Esophagus muscularis mucosa (tissue), 4 donors: Measurements from ENCODE around the gene RAF1. TPM values are rescaled to one million over a fixed set of nuclear protein-coding genes. Genes with fewer than 3 reads are reported as not detected.
"Not testable (repeated sequence)": the region's sequence is repeated elsewhere in the genome, so short reads cannot be mapped to it uniquely, and the experiment has no call there.

Experiments used
- DNase-seq: peaks from one replicate; pipeline ENCODE4 v3.0.0-alpha.2; 2017; ENCODE audit errors: extremely low spot score
- H3K27ac ChIP-seq, 4 donors: fragments of 200-600 bp; sonication (generic); replicated peaks in 1 of 4; 1 replicate in 3 of 4; 2 replicates in 1 of 4; pipeline ENCODE4 v1.5.1; 2016 to 2019; ENCODE audit warnings: mild to moderate bottlenecking in 1 of 4
- H3K27me3 ChIP-seq, 4 donors: fragments of 200-600 bp; sonication (generic); one replicate each; pipeline versions ENCODE4 v1.5.1 to v1.6.0; 2016 to 2019
- H3K36me3 ChIP-seq, 4 donors: fragments of 200-600 bp; sonication (generic); one replicate each; pipeline ENCODE4 v1.5.1; 2016 to 2019
- H3K4me1 ChIP-seq, 4 donors: fragments of 200-600 bp; sonication (generic); one replicate each; pipeline ENCODE4 v1.5.1; 2016 to 2019
- H3K4me3 ChIP-seq, 4 donors: fragments of 200-600 bp; sonication (generic); 1 replicate in 2 of 4; 2 replicates in 2 of 4; pipeline ENCODE4 v1.5.1; 2016 to 2019; ENCODE audit warnings: mild to moderate bottlenecking in 4 of 4, moderate library complexity in 1 of 4
- H3K9me3 ChIP-seq, 4 donors: fragments of 200-600 bp; sonication (generic); 1 replicate in 3 of 4; 2 replicates in 1 of 4; pipeline ENCODE4 v1.5.1; 2016 to 2019
- EP300 ChIP-seq: sonication (generic); formaldehyde crosslinking; IDR thresholded peaks from one replicate; pipeline ENCODE4 v1.6.1; 2017; ENCODE audit warnings: antibody characterized with exemption
- POLR2A ChIP-seq: fragments of 450-650 bp; IDR thresholded peaks from one replicate; pipeline ENCODE4 v1.6.1; 2017; ENCODE audit warnings: antibody characterized with exemption, moderate library complexity, mild to moderate bottlenecking, low read depth
- POLR2AphosphoS5 ChIP-seq, 2 donors: sonication (generic); formaldehyde crosslinking; IDR thresholded peaks; one replicate each; pipeline ENCODE4 v1.6.1; 2017; ENCODE audit warnings: antibody characterized with exemption in 2 of 2
- WGBS: methylation state at CpG from one replicate; pipeline ENCODE4 v1.1.5; 2018; 5-methylcytosine and 5-hydroxymethylcytosine counted together
- intact Hi-C: fragments of 100-400 bp; cut with DNase I; formaldehyde crosslinking; loops from one replicate; pipeline ENCODE4 v1.15.1; 2023
- total RNA-seq, 4 donors: library from RNA; depleted of rRNA; stranded (reverse); fragments of >200 nt; gene quantifications; one replicate each; pipeline versions ENCODE4 v1.1.0 to v1.2.1, GENCODE V29; 2016
- TF ChIP-seq, protein P1 (sequence below), 3 experiments: fragments of 200-600 bp in 2 of 3; fragments of 450-650 bp in 1 of 3; sonication (generic) in 2 of 3; IDR thresholded peaks; one replicate each; pipeline ENCODE4 v1.5.1; 2017 to 2019; ENCODE audit warnings: antibody characterized with exemption in 3 of 3, mild to moderate bottlenecking in 2 of 3, moderate library complexity in 1 of 3

The RAF1 gene
- total RNA-seq, 4 donors from 2014 or later, result 113 to 153 (median 116) TPM

DNA sequence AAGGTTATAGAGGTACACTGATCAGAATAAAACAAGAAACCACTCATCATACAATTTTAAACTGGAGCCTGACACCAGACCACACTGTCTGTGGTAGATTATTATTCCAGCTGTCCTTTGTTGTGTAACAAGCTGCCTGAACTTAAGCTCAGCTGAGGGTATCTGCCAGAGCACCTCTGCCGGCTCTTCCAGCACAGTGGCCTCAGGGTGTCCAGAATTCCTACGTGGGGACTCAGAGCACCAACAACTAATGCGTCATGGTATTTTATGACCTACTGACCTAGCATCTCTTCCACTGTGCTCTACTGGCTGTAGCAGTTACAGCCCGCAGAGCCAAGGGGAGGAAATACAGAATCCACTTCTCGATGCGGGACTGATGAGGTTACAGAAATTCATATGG is 15.6 kb upstream of the RAF1 start:
- H3K36me3 ChIP-seq, result no peaks in the 10 kb centered on the region
- TF ChIP-seq, protein P1, sequence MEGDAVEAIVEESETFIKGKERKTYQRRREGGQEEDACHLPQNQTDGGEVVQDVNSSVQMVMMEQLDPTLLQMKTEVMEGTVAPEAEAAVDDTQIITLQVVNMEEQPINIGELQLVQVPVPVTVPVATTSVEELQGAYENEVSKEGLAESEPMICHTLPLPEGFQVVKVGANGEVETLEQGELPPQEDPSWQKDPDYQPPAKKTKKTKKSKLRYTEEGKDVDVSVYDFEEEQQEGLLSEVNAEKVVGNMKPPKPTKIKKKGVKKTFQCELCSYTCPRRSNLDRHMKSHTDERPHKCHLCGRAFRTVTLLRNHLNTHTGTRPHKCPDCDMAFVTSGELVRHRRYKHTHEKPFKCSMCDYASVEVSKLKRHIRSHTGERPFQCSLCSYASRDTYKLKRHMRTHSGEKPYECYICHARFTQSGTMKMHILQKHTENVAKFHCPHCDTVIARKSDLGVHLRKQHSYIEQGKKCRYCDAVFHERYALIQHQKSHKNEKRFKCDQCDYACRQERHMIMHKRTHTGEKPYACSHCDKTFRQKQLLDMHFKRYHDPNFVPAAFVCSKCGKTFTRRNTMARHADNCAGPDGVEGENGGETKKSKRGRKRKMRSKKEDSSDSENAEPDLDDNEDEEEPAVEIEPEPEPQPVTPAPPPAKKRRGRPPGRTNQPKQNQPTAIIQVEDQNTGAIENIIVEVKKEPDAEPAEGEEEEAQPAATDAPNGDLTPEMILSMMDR (IDR thresholded peaks at IDR 0.05), result no peak
- TF ChIP-seq EP300 (no peak), POLR2A (no peak), POLR2AphosphoS5 (IDR thresholded peaks at IDR 0.05) (no peak)
- DNase-seq, result no peak
- no peak overlapping the region for H3K27ac ChIP-seq
- H3K4me3 ChIP-seq, result no peak overlapping the region
- peaks cover 0 to 5% (median 0%) of the 10 kb centered on the region in 4 donors for H3K4me1 ChIP-seq
- H3K27me3 ChIP-seq, result no peaks in the 10 kb centered on the region
- WGBS, result 71% methylated on average over 6 of the region's 6 CpGs
- no peaks in the 10 kb centered on the region for H3K9me3 ChIP-seq
- intact Hi-C loops, result no loop called here

DNA sequence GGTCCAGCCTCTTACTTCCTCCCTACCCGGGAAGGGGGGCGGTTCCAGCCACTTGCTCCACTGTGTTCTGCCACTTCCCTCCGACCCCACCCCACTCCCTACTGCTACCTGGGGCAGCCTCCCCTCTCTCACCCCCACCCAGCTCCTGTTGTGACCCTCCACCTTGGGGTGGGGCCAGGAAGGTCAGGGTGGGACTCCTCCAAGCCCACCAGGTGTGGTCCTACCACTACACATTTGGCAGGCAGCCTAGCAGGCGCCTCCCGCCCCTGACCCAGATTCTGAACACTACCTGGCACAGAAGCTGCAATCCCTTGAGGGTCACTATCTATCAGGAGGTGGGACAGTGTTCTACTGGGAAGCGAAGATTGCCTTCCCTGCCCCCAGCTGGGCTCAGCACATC is 13.7 kb upstream of the RAF1 start:
- TF ChIP-seq POLR2A, result no peak
- TF ChIP-seq POLR2AphosphoS5 (IDR thresholded peaks at IDR 0.05), result no peak
- TF ChIP-seq EP300, result no peak

DNA sequence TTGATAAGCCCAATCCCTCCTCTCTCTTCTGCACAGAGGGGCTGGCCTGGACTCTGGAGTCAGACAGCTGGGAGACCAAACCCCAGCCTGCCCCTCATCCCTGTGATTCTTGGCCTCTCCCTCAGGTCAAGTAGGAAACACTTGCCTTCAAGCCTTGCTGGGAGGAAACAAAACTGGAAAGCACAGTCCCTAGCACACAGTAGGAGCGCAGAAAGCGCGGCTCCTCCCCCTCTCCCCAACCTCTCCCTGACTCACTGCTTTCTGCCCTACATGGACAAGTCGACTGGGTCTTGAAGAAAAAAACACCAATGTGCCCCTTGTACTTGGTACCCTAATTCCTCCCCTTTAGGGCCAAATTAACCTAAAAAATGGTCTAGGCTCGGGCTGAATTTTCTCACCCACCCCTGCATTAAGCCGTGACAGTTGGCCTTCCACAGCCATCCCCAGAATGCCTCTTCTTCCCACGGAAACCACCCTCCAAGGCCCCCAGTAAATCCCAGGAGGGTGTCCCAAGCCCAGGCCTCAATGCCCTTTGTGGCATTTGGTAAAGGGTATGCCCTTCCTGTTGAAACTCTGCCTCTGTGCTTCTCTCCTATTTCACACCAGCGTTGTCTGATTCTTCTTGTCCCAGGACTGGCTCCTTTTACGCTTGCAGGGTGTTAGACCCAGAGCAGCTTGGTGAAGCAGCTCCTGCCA is 11.3 kb upstream of the RAF1 start:
- intact Hi-C loops, result no loop called here
- no peaks in the 10 kb centered on the region for H3K27me3 ChIP-seq
- no peak for DNase-seq
- H3K4me3 ChIP-seq, result no peak overlapping the region
- no peak overlapping the region for H3K27ac ChIP-seq
- no peak for TF ChIP-seq POLR2A
- no peaks in the 10 kb centered on the region for H3K9me3 ChIP-seq
- H3K4me1 ChIP-seq, result no peaks in the 10 kb centered on the region
- WGBS, result 91% methylated on average over 9 of the region's 9 CpGs
- no peaks in the 10 kb centered on the region for H3K36me3 ChIP-seq

More for the DNA sequence above, 13.7 kb upstream of the RAF1 start:
- Histone ChIP-seq H3K36me3 (no peaks in the 10 kb centered on the region), H3K27me3 (no peaks in the 10 kb centered on the region), H3K4me3 (no peak overlapping the region), H3K9me3 (no peaks in the 10 kb centered on the region), H3K27ac (no peak overlapping the region), H3K4me1 (peaks cover 0 to 5% (median 0%) of the 10 kb centered on the region in 4 donors)
- WGBS, result 84% methylated on average over 6 of the region's 6 CpGs
- intact Hi-C loops, result no loop called here
- DNase-seq, result no peak

DNA sequence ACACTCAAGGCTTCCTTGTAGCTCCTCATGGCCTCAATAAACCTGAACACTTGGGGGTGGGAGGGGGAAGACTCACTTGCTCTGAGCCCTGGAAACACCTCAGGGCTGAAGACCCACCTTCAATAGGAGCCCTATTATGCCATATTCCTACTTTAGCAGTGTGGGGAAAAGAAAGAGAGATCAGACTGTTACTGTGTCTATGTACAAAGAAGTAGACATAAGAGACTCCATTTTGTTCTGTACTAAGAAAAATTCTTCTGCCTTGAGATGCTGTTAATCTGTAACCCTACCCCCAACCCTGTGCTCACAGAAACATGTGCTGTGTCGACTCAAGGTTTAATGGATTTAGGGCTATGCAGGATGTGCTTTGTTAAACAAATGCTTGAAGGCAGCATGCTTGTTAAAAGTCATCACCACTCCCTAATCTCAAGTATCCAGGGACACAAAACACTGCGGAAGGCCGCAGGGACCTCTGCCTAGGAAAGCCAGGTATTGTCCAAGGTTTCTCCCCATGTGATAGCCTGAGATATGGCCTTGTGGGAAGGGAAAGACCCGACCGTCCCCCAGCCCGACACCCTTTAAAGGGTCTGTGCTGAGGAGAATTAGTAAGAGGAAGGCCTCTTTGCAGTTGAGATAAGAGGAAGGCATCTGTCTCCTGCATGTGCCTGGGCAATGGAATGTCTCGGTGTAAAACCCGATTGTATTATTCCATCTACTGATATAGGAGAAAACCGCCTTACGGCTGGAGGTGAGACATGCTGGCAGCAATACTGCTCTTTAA is 10.2 kb upstream of the RAF1 start:
- intact Hi-C loops, H3K4me3 ChIP-seq, H3K4me1 ChIP-seq, H3K27ac ChIP-seq, H3K36me3 ChIP-seq, DNase-seq, H3K27me3 ChIP-seq, H3K9me3 ChIP-seq: not testable (repeated sequence)
- 68% methylated on average over 8 of the region's 10 CpGs for WGBS

DNA sequence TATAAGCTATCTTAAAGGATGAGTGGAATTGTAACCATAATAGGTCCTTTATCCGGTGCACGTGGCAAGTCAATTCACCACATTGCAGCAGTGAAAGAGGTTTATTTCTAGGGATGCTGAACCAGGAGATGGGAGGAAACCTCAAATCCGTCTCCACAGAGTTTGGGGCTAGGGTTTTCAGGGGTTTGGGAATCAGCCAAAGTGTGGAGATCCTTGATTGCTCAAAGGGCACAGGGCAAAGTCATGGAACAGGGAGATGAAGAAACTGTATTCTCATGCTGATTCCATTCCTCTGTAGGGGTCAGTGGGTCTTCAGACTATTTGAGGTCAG is 7.2 kb upstream of the RAF1 start:
- WGBS, result 89% methylated on average over 3 of the region's 3 CpGs
- intact Hi-C loops, result no loop called here
- no peak for DNase-seq
- H3K36me3 ChIP-seq, result no peaks in the 10 kb centered on the region
- H3K4me3 ChIP-seq, result no peak overlapping the region
- H3K27ac ChIP-seq, result no peak overlapping the region
- H3K9me3 ChIP-seq, result no peaks in the 10 kb centered on the region
- TF ChIP-seq POLR2AphosphoS5 (IDR thresholded peaks at IDR 0.05), result no peak
- TF ChIP-seq EP300, result no peak
- TF ChIP-seq POLR2A, result no peak
- TF ChIP-seq, protein P1 (IDR thresholded peaks at IDR 0.05), result no peak
- H3K4me1 ChIP-seq, result no peaks in the 10 kb centered on the region
- no peaks in the 10 kb centered on the region for H3K27me3 ChIP-seq

DNA sequence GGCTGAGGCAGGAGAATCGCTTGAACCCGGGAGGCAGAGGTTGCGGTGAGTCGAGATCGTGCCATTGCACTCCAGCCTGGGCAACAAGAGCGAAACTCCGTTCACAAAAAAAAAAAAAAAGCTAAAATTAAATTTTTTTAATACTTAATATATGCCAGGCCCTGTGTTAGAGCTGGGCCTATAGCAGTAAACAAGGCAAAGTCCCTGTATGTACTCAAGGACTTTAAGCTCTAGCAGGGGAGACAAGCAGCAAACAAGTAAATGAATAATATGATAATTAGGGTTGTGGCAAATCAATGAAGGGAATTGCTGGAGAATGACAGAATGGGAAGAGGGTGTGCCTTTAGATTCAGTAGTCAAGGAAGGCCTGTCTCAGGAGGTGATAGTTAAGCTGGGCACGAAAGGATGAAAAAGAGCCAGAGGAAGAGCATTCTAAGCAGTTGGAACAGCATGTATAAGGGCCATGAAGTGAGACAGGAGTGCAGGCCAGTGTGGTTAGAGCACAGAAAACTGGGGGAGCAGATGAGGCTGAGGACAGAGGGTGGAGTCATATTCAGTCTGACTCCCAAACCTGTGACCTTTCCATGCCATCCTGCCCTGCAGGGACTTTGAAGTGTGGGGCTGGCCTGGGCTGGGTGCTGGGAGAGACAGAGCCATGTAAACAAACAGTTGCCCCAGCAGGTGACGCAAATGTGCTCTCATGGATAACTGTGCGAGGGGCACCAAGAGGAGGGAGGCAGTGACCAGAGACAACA is 6.6 kb upstream of the RAF1 start:
- Histone ChIP-seq H3K36me3 (no peaks in the 10 kb centered on the region), H3K27ac (no peak overlapping the region), H3K9me3 (no peaks in the 10 kb centered on the region), H3K4me1 (no peaks in the 10 kb centered on the region), H3K4me3 (no peak overlapping the region), H3K27me3 (no peaks in the 10 kb centered on the region)
- no peak for DNase-seq
- TF ChIP-seq EP300 (no peak), POLR2A (no peak), POLR2AphosphoS5 (IDR thresholded peaks at IDR 0.05) (no peak)
- TF ChIP-seq, protein P1 (IDR thresholded peaks at IDR 0.05), result no peak
- WGBS, result 85% methylated on average over 10 of the region's 10 CpGs
- intact Hi-C loops, result no loop called here
